BLaER1 (cell line): Measurements from ENCODE around the gene MARF1.
A peak's percentile ranks its signal among the peaks of the same experiment; 100 is the strongest.

Experiments used
- H3K27ac ChIP-seq: shearing (Covaris generic); formaldehyde crosslinking; 2 replicates; pipeline ENCODE4 v1.8.1; 2022
- H3K27me3 ChIP-seq: shearing (Covaris generic); formaldehyde crosslinking; 2 replicates; pipeline ENCODE4 v1.8.1; 2022
- H3K36me3 ChIP-seq: shearing (Covaris generic); formaldehyde crosslinking; 2 replicates; pipeline ENCODE4 v1.8.1; 2022
- H3K4me1 ChIP-seq: shearing (Covaris generic); formaldehyde crosslinking; 2 replicates; pipeline ENCODE4 v1.8.1; 2022
- H3K4me2 ChIP-seq: shearing (Covaris generic); formaldehyde crosslinking; 2 replicates; pipeline ENCODE4 v1.8.1; 2022
- H3K4me3 ChIP-seq: shearing (Covaris generic); formaldehyde crosslinking; 2 replicates; pipeline ENCODE4 v1.8.1; 2022
- H3K9ac ChIP-seq: shearing (Covaris generic); formaldehyde crosslinking; 2 replicates; pipeline ENCODE4 v1.8.1; 2022
- H3K9me3 ChIP-seq: shearing (Covaris generic); formaldehyde crosslinking; 2 replicates; pipeline ENCODE4 v1.8.1; 2022
- H4K20me1 ChIP-seq: shearing (Covaris generic); formaldehyde crosslinking; 2 replicates; pipeline ENCODE4 v1.8.1; 2022
- Cebpa-rat ChIP-seq: shearing (Covaris generic); IDR thresholded peaks from 2 replicates; pipeline ENCODE4 v1.8.1; 2022

MARF1 gene

GRCh38 chr16:15601212-15601879, 41.6 kb downstream of the MARF1 start:
- no peak for TF ChIP-seq Cebpa-rat
- Histone ChIP-seq H3K27me3 (no peaks in the 10 kb centered on the region), H4K20me1 (peaks cover 33% of the 10 kb centered on the region), H3K4me2 (no peak overlapping the region), H3K27ac (no peak overlapping the region), H3K9ac (no peak overlapping the region), H3K4me3 (no peak overlapping the region), H3K4me1 (no peaks in the 10 kb centered on the region), H3K9me3 (no peaks in the 10 kb centered on the region), H3K36me3 (peaks cover 100% of the 10 kb centered on the region)

GRCh38 chr16:15599303-15600070, 43.5 kb downstream of the MARF1 start:
- Histone ChIP-seq H3K9me3 (no peaks in the 10 kb centered on the region), H3K4me2 (no peak overlapping the region), H3K4me3 (no peak overlapping the region), H3K36me3 (peaks cover 100% of the 10 kb centered on the region), H3K27ac (no peak overlapping the region), H4K20me1 (peaks cover 18% of the 10 kb centered on the region; the same call in 1 of the 2 replicates), H3K9ac (no peak overlapping the region), H3K4me1 (no peaks in the 10 kb centered on the region), H3K27me3 (no peaks in the 10 kb centered on the region)
- no peak for TF ChIP-seq Cebpa-rat

- peaks cover 100% of the 10 kb centered on the region for H3K36me3 ChIP-seq
- no peaks in the 10 kb centered on the region for H3K4me1 ChIP-seq
- H4K20me1 ChIP-seq: peaks cover 18% of the 10 kb centered on the region; the same call in 1 of the 2 replicates
- no peak overlapping the region for H3K27ac ChIP-seq
- TF ChIP-seq Cebpa-rat: no peak
- no peak overlapping the region for H3K4me2 ChIP-seq
- H3K9ac ChIP-seq: no peak overlapping the region
- no peaks in the 10 kb centered on the region for H3K9me3 ChIP-seq
- H3K27me3 ChIP-seq: no peaks in the 10 kb centered on the region
- no peak overlapping the region for H3K4me3 ChIP-seq
Observed at GRCh38 chr16:15598648-15599190, 44.2 kb downstream of the MARF1 start.

- H3K36me3 ChIP-seq: peaks cover 94% of the 10 kb centered on the region
- H3K4me1 ChIP-seq: peaks cover 4% of the 10 kb centered on the region
- H3K27ac ChIP-seq: no peak overlapping the region
- H3K4me2 ChIP-seq: no peak overlapping the region
- peaks cover 18% of the 10 kb centered on the region; the same call in 1 of the 2 replicates for H4K20me1 ChIP-seq
- H3K4me3 ChIP-seq: no peak overlapping the region
- no peaks in the 10 kb centered on the region for H3K9me3 ChIP-seq
- no peaks in the 10 kb centered on the region for H3K27me3 ChIP-seq
- no peak overlapping the region for H3K9ac ChIP-seq
- TF ChIP-seq Cebpa-rat: no peak
Observed at GRCh38 chr16:15597822-15598647, 44.9 kb downstream of the MARF1 start.

DNA sequence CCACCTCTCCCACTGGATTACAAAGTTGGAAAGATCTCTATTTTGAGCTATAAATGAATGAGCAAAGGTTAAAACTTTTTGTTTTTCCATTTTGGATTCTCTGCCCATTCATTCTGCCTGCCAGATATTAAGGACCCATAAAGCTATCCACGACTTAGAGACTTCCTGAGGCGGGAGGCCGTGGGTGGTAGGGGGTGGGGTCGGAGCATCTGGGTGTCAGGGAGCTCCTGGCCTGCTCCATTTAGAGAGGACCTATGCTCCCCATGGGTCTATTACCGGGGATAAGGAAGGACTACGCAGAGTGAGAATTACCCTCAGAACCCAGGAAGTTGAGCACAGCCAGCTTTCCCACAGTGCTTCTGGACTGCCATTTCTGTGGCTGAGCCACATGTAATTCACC, 45.8 kb downstream of the MARF1 start:
- Histone ChIP-seq H3K9ac (no peak overlapping the region), H3K4me2 (no peak overlapping the region), H3K4me1 (peaks cover 12% of the 10 kb centered on the region), H3K9me3 (no peaks in the 10 kb centered on the region), H3K36me3 (peaks cover 89% of the 10 kb centered on the region), H3K4me3 (no peak overlapping the region), H3K27me3 (no peaks in the 10 kb centered on the region), H3K27ac (no peak overlapping the region), H4K20me1 (peaks cover 17% of the 10 kb centered on the region; the same call in 1 of the 2 replicates)
- no peak for TF ChIP-seq Cebpa-rat

DNA sequence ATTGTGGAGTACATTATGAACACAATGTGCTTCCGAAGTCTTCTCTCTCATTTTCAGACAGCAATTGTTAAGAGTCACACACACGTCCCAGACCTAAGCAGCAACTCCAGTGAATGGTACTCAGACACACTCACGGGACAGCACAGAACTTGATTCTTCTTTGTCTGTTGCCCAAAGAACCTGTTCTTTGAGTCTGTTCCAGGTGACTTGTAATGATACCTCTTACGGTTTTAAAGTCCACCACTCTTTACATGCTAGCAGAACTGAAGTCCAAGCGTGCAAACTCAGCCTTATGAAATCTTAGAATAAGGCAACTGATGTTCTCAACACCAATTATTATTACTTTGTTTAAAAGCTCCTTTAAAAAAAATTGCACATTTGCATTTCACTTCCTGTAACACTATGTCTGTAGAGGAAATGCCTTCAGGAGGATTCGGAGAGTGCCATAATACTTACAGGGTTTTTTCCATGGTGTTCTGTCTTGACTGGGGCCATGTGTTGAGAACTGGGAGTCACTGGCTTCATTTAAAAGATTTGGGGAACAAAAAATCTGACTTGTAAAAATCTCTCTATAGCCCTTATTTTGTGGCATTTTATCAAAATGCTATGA, 48.1 kb downstream of the MARF1 start:
- Histone ChIP-seq H3K36me3 (peaks cover 67% of the 10 kb centered on the region), H3K9me3 (peaks cover 1% of the 10 kb centered on the region), H3K27ac (no peak overlapping the region), H3K27me3 (no peaks in the 10 kb centered on the region), H3K4me3 (no peak overlapping the region), H3K4me1 (peaks cover 34% of the 10 kb centered on the region), H3K4me2 (no peak overlapping the region), H3K9ac (no peak overlapping the region), H4K20me1 (no peaks in the 10 kb centered on the region)
- no peak for TF ChIP-seq Cebpa-rat

- Histone ChIP-seq H3K4me1 (peaks cover 46% of the 10 kb centered on the region), H4K20me1 (no peaks in the 10 kb centered on the region), H3K36me3 (peaks cover 67% of the 10 kb centered on the region), H3K4me3 (no peak overlapping the region), H3K9ac (no peak overlapping the region), H3K27me3 (no peaks in the 10 kb centered on the region), H3K9me3 (peaks cover 17% of the 10 kb centered on the region), H3K27ac (no peak overlapping the region), H3K4me2 (peak overlapping the region; percentile 8; the same call in 1 of the 2 replicates)
- no peak for TF ChIP-seq Cebpa-rat
Observed at GRCh38 chr16:15593235-15593634, 49.7 kb downstream of the MARF1 start.

DNA sequence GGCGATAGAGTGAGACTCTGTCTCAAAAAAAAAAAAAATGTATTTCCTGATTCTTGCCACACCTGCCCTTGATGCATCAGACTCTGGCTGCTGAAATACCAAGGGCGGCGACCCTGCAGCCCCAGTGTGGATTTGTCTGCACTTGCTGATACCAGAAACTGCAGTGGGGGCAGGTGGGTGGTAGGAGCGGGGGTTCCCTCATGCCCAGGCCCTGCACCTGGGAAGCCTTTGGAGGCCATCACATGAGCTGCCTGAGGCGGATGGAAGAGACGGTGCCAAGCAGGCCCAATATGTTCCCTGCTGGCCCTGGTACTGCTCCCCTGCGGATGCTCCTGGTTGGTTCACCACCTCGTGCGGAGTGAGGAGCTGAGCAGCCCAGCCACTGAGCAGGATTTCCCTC, 50.6 kb downstream of the MARF1 start:
- Histone ChIP-seq H3K9ac (no peak overlapping the region), H3K9me3 (peaks cover 22% of the 10 kb centered on the region), H3K27me3 (no peaks in the 10 kb centered on the region), H3K4me2 (peak overlapping the region; percentile 50), H3K27ac (peak overlapping the region; percentile 52), H3K4me1 (peaks cover 46% of the 10 kb centered on the region), H3K36me3 (peaks cover 64% of the 10 kb centered on the region), H4K20me1 (no peaks in the 10 kb centered on the region), H3K4me3 (no peak overlapping the region)
- no peak for TF ChIP-seq Cebpa-rat

- no peak for TF ChIP-seq Cebpa-rat
- peak overlapping the region; percentile 19 for H3K4me2 ChIP-seq
- H3K27ac ChIP-seq: no peak overlapping the region
- H3K27me3 ChIP-seq: no peaks in the 10 kb centered on the region
- no peaks in the 10 kb centered on the region for H4K20me1 ChIP-seq
- H3K4me3 ChIP-seq: no peak overlapping the region
- no peak overlapping the region for H3K9ac ChIP-seq
- peaks cover 35% of the 10 kb centered on the region for H3K4me1 ChIP-seq
- peaks cover 37% of the 10 kb centered on the region for H3K36me3 ChIP-seq
- peaks cover 50% of the 10 kb centered on the region for H3K9me3 ChIP-seq
Observed at GRCh38 chr16:15587152-15587825, 55.7 kb downstream of the MARF1 start.
